Measurements from ENCODE around the gene MBTD1.

- TF ChIP-seq CTCF (IDR thresholded peaks at IDR 0.05 in 4 of 5, conservative IDR thresholded peaks at IDR 0.05 in 1 of 5): no peak
- no peak for TF ChIP-seq POLR2A (IDR thresholded peaks at IDR 0.05)
Measured at GRCh38 chr17:51229889-51230288, 30.0 kb downstream of the MBTD1 start.

Measured in gastrocnemius medialis (tissue), 4 donors.